ENCODE data around the gene GHRL.

Gene GHRL

GRCh38 chr3:10330319-10330718 lies 37.6 kb upstream of the GHRL start:
- peaks cover 8% of the 10 kb centered on the region; the same call in 1 of the 2 replicates for H3K27me3 ChIP-seq (ENCODE audit: insufficient read depth, low read depth)
- H3K36me3 ChIP-seq (ENCODE audit: insufficient read depth): no peaks in the 10 kb centered on the region
- H2AFZ ChIP-seq (ENCODE audit: low read depth): no peak overlapping the region
- no peaks in the 10 kb centered on the region for H3K79me2 ChIP-seq (ENCODE audit: insufficient read depth, low read depth)
- no peak overlapping the region for H3K9ac ChIP-seq
- H3K4me3 ChIP-seq (IDR thresholded peaks at IDR 0.05; ENCODE audit: insufficient read depth, low read depth, low read length): no peak overlapping the region
- no peak for TF ChIP-seq CTCF (conservative IDR thresholded peaks at IDR 0.05; ENCODE audit: low read depth, low read length)
- H3K4me2 ChIP-seq: no peak overlapping the region
- no peaks in the 10 kb centered on the region for H3K4me1 ChIP-seq (ENCODE audit: low read depth, poor library complexity, severe bottlenecking)
- H3K27ac ChIP-seq: no peak overlapping the region
- H4K20me1 ChIP-seq (ENCODE audit: insufficient read depth): no peaks in the 10 kb centered on the region

- Histone ChIP-seq H4K20me1 (ENCODE audit: insufficient read depth) (no peaks in the 10 kb centered on the region), H3K4me2 (no peak overlapping the region), H3K79me2 (ENCODE audit: insufficient read depth, low read depth) (no peaks in the 10 kb centered on the region), H3K9ac (no peak overlapping the region), H3K27me3 (ENCODE audit: insufficient read depth, low read depth) (peaks cover 8% of the 10 kb centered on the region; the same call in 1 of the 2 replicates), H3K27ac (no peak overlapping the region), H3K36me3 (ENCODE audit: insufficient read depth) (no peaks in the 10 kb centered on the region), H2AFZ (ENCODE audit: low read depth) (no peak overlapping the region), H3K4me3 (IDR thresholded peaks at IDR 0.05; ENCODE audit: insufficient read depth, low read depth, low read length) (no peak overlapping the region), H3K4me1 (ENCODE audit: low read depth, poor library complexity, severe bottlenecking) (no peaks in the 10 kb centered on the region)
- TF ChIP-seq CTCF (conservative IDR thresholded peaks at IDR 0.05; ENCODE audit: low read depth, low read length): no peak
Measured at GRCh38 chr3:10329495-10330015, 36.8 kb upstream of the GHRL start.

GRCh38 chr3:10328460-10329071 lies 35.8 kb upstream of the GHRL start:
- no peaks in the 10 kb centered on the region for H4K20me1 ChIP-seq (ENCODE audit: insufficient read depth)
- H3K9ac ChIP-seq: no peak overlapping the region
- H2AFZ ChIP-seq (ENCODE audit: low read depth): no peak overlapping the region
- no peak overlapping the region for H3K4me2 ChIP-seq
- no peaks in the 10 kb centered on the region for H3K4me1 ChIP-seq (ENCODE audit: low read depth, poor library complexity, severe bottlenecking)
- no peaks in the 10 kb centered on the region for H3K79me2 ChIP-seq (ENCODE audit: insufficient read depth, low read depth)
- no peak overlapping the region for H3K4me3 ChIP-seq (IDR thresholded peaks at IDR 0.05; ENCODE audit: insufficient read depth, low read depth, low read length)
- peaks cover 8% of the 10 kb centered on the region; the same call in 1 of the 2 replicates for H3K27me3 ChIP-seq (ENCODE audit: insufficient read depth, low read depth)
- no peak overlapping the region for H3K27ac ChIP-seq
- H3K36me3 ChIP-seq (ENCODE audit: insufficient read depth): no peaks in the 10 kb centered on the region
- no peak for TF ChIP-seq CTCF (conservative IDR thresholded peaks at IDR 0.05; ENCODE audit: low read depth, low read length)

- Histone ChIP-seq H3K9ac (no peak overlapping the region), H3K36me3 (ENCODE audit: insufficient read depth) (no peaks in the 10 kb centered on the region), H3K79me2 (ENCODE audit: insufficient read depth, low read depth) (no peaks in the 10 kb centered on the region), H2AFZ (ENCODE audit: low read depth) (no peak overlapping the region), H3K4me2 (no peak overlapping the region), H3K4me1 (ENCODE audit: low read depth, poor library complexity, severe bottlenecking) (no peaks in the 10 kb centered on the region), H3K4me3 (IDR thresholded peaks at IDR 0.05; ENCODE audit: insufficient read depth, low read depth, low read length) (no peak overlapping the region), H3K27ac (no peak overlapping the region), H3K27me3 (ENCODE audit: insufficient read depth, low read depth) (peaks cover 8% of the 10 kb centered on the region; the same call in 1 of the 2 replicates), H4K20me1 (ENCODE audit: insufficient read depth) (no peaks in the 10 kb centered on the region)
- no peak for TF ChIP-seq CTCF (conservative IDR thresholded peaks at IDR 0.05; ENCODE audit: low read depth, low read length)
Measured at GRCh38 chr3:10327592-10327991, 34.8 kb upstream of the GHRL start.

Measured in KMS-11 (cell line).